Cardiac fibroblast (primary cell): ENCODE results near the gene RIMOC1.

ENCODE experiments used
- DNase-seq, 2 donors: peaks; one replicate each; pipeline versions ENCODE4 v3.0.0 to v3.0.0-alpha.2; 2010; ENCODE audit warnings: low read depth in 2 of 2
- H3K4me3 ChIP-seq, 2 donors: replicated peaks in 1 of 2; 1 replicate in 1 of 2; 2 replicates in 1 of 2; pipeline ENCODE4 v1.5.1; 2011; ENCODE audit warnings: low read depth in 2 of 2, low read length in 2 of 2, mild to moderate bottlenecking in 2 of 2, moderate library complexity in 1 of 2
- CTCF ChIP-seq: IDR thresholded peaks from one replicate; pipeline ENCODE4 v1.5.1; 2011; ENCODE audit warnings: low read depth, mild to moderate bottlenecking, low read length, inconsistent platforms

Gene RIMOC1

GRCh38 chr5:41906151-41906550, 2.0 kb downstream of the RIMOC1 start:
- no peak for TF ChIP-seq CTCF
- DNase-seq, result no peak
- no peak overlapping the region for H3K4me3 ChIP-seq

- TF ChIP-seq CTCF, result no peak
- DNase-seq, result peak; percentile 31 to 77
- H3K4me3 ChIP-seq, result no peak overlapping the region
Observed at GRCh38 chr5:41908374-41909079, 4.4 kb downstream of the RIMOC1 start.

- no peak overlapping the region for H3K4me3 ChIP-seq
- TF ChIP-seq CTCF, result no peak
- no peak for DNase-seq
Observed at GRCh38 chr5:41918105-41918504, 14.0 kb downstream of the RIMOC1 start.

GRCh38 chr5:41921166-41921565, 17.0 kb downstream of the RIMOC1 start:
- no peak overlapping the region for H3K4me3 ChIP-seq
- no peak for TF ChIP-seq CTCF
- DNase-seq, result no peak

GRCh38 chr5:41921874-41922273, 17.7 kb downstream of the RIMOC1 start:
- TF ChIP-seq CTCF, result no peak
- peak; percentile 28 to 79 for DNase-seq
- no peak overlapping the region for H3K4me3 ChIP-seq

GRCh38 chr5:41924526-41924871, 20.4 kb downstream of the RIMOC1 start:
- no peak for DNase-seq
- peak overlapping the region; percentile 67 to 68 for H3K4me3 ChIP-seq
- TF ChIP-seq CTCF, result no peak

GRCh38 chr5:41924872-41925554, 20.9 kb downstream of the RIMOC1 start, which contains the start of gene FBXO4:
Gene FBXO4, plus strand, starts transcription at chr5:41925281. Its CDS starts 29 bp downstream, at chr5:41925310.
- TF ChIP-seq CTCF, result peak; percentile 49
- peak; percentile 84 to 89 for DNase-seq
- peak within 1 kb of the TSS; percentile 67 to 68 for H3K4me3 ChIP-seq
